Measurements from ENCODE around the gene SDF2.

GRCh38 chr17:28675980-28676379, 14.3 kb upstream of the SDF2 start:
- TF ChIP-seq POLR2A (IDR thresholded peaks at IDR 0.05) (no peak), CTCF (IDR thresholded peaks at IDR 0.05) (peak in 1 of 5 experiments; percentile 19)
